Measurements from ENCODE around the gene BRINP1.

GRCh38 chr9:119310741-119311140, 58.5 kb downstream of the BRINP1 start:
- TF ChIP-seq POLR2A (IDR thresholded peaks at IDR 0.05) = no peak
- TF ChIP-seq, protein P1, sequence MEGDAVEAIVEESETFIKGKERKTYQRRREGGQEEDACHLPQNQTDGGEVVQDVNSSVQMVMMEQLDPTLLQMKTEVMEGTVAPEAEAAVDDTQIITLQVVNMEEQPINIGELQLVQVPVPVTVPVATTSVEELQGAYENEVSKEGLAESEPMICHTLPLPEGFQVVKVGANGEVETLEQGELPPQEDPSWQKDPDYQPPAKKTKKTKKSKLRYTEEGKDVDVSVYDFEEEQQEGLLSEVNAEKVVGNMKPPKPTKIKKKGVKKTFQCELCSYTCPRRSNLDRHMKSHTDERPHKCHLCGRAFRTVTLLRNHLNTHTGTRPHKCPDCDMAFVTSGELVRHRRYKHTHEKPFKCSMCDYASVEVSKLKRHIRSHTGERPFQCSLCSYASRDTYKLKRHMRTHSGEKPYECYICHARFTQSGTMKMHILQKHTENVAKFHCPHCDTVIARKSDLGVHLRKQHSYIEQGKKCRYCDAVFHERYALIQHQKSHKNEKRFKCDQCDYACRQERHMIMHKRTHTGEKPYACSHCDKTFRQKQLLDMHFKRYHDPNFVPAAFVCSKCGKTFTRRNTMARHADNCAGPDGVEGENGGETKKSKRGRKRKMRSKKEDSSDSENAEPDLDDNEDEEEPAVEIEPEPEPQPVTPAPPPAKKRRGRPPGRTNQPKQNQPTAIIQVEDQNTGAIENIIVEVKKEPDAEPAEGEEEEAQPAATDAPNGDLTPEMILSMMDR (IDR thresholded peaks at IDR 0.05) = no peak
